IPS DF 6.9 (cell line): ENCODE results near the gene SRY.

Source experiments
- DNase-seq: peaks from one replicate; pipeline ENCODE4 v3.0.0-alpha.2; 2013; ENCODE audit warnings: low read depth, low spot score
- H3K27ac ChIP-seq: one replicate; pipeline ENCODE4 v1.5.1; 2013; ENCODE audit warnings: low read length, control low read depth
- H3K27me3 ChIP-seq: 2 replicates; pipeline ENCODE4 v1.6.1; 2013; ENCODE audit warnings: mild to moderate bottlenecking, low read length; ENCODE audit not compliant: control insufficient read depth, insufficient read depth
- H3K36me3 ChIP-seq: 2 replicates; pipeline ENCODE4 v1.6.1; 2013; ENCODE audit warnings: low read length; ENCODE audit not compliant: control insufficient read depth, insufficient read depth
- H3K4me1 ChIP-seq: 2 replicates; pipeline ENCODE4 v1.6.1; 2013; ENCODE audit warnings: low read length; ENCODE audit not compliant: control insufficient read depth, insufficient read depth
- H3K4me3 ChIP-seq: 2 replicates; pipeline ENCODE4 v1.5.1; 2013; ENCODE audit warnings: mild to moderate bottlenecking, low read length
- H3K9me3 ChIP-seq: 2 replicates; pipeline ENCODE4 v1.6.1; 2013; ENCODE audit warnings: low read length, inconsistent platforms; ENCODE audit not compliant: control insufficient read depth, insufficient read depth
- WGBS: extraction: QIAGEN DNeasy Blood & Tissue Kit; methylation state at CpG from one replicate; pipeline ENCODE4 v1.1.7; 2013; ENCODE audit warnings: mixed read lengths, missing lambda C conversion rate; ENCODE audit not compliant: insufficient read length, insufficient coverage; 5-methylcytosine and 5-hydroxymethylcytosine counted together

SRY gene

GRCh38 chrY:2786876-2787512 lies 488 bp downstream of the SRY start:
- no peaks in the 10 kb centered on the region for H3K4me1 ChIP-seq
- H3K36me3 ChIP-seq, result no peaks in the 10 kb centered on the region
- H3K27me3 ChIP-seq, result no peaks in the 10 kb centered on the region
- no CpG with 5 or more reads among the region's 28 CpGs for WGBS
- peak overlapping the region; percentile 35; the same call in 1 of the 2 replicates for H3K4me3 ChIP-seq
- H3K9me3 ChIP-seq, result no peaks in the 10 kb centered on the region; the same call in 1 of the 2 replicates
- no peak for DNase-seq
- H3K27ac ChIP-seq, result peak overlapping the region; percentile 44
